Left ventricle myocardium inferior (tissue), 1 donor: Measurements from ENCODE around the gene IPO4. TPM values are rescaled to one million over a fixed set of nuclear protein-coding genes. Genes with fewer than 3 reads are reported as not detected.

Source experiments
- DNase-seq: peaks from one replicate; pipeline ENCODE4 v3.0.0-alpha.2; 2020
- H3K27ac ChIP-seq: fragments of 200-600 bp; replicated peaks from 2 replicates; pipeline ENCODE4 v1.8.0; 2021
- H3K27me3 ChIP-seq: fragments of 200-600 bp; 2 replicates; pipeline ENCODE4 v1.8.0; 2021; ENCODE audit warnings: low read depth
- H3K36me3 ChIP-seq: fragments of 200-600 bp; 2 replicates; pipeline ENCODE4 v1.8.0; 2021
- H3K4me1 ChIP-seq: fragments of 200-600 bp; 2 replicates; pipeline ENCODE4 v1.8.0; 2021
- H3K4me3 ChIP-seq: fragments of 200-600 bp; 2 replicates; pipeline ENCODE4 v1.8.0; 2021; ENCODE audit warnings: mild to moderate bottlenecking, moderate library complexity
- H3K9me3 ChIP-seq: fragments of 200-600 bp; replicated peaks from 2 replicates; pipeline ENCODE4 v1.8.0; 2021
- intact Hi-C: fragments of 100-400 bp; cut with micrococcal nuclease; formaldehyde crosslinking; loops from one replicate; pipeline ENCODE4 v1.11.0; 2022
- total RNA-seq: library from RNA; stranded (reverse); fragmentation: NEBNext Ultra II Directional; extraction: Animal tissue kit (Norgen Biotek cat#: 25700); gene quantifications from one replicate; pipeline ENCODE4 v1.2.1, GENCODE V29; 2021
- TF ChIP-seq, protein P1 (sequence below): fragments of 200-600 bp; IDR thresholded peaks from 2 replicates; pipeline ENCODE4 v1.8.0; 2021; ENCODE audit warnings: antibody characterized with exemption, mild to moderate bottlenecking, borderline replicate concordance
- donor health status: DM: no; HTN: yes; CAD: no; lungs with severe emphysema.

Gene IPO4
- total RNA-seq, 1 donor from 2014 or later = 13.3 TPM

DNA sequence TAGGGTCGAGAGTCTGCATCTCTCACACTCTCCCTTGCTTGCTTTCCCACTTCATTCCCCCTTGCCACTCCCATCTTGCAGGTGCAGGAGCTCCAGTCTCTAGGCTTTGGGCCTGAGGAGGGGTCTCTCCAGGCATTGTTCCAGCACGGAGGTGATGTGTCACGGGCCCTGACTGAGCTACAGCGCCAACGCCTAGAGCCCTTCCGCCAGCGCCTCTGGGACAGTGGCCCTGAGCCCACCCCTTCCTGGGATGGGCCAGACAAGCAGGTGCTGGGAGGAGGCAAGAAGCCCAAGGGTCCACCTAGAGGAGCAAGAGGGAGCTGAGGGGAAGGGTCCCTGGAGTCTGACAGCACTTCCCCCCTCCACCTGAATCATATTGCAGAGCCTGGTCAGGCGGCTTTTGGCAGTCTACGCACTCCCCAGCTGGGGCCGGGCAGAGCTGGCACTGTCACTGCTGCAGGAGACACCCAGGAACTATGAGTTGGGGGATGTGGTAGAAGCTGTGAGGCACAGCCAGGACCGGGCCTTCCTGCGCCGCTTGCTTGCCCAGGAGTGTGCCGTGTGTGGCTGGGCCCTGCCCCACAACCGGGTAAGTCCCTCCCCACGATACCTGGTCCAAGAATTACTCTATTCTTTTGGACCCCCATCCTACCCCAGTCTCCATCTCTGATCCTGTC lies 37.1 kb downstream of the IPO4 start:
- no peak overlapping the region for H3K4me3 ChIP-seq
- peaks cover 33% of the 10 kb centered on the region for H3K4me1 ChIP-seq
- intact Hi-C loops = no loop called here
- no peaks in the 10 kb centered on the region for H3K9me3 ChIP-seq
- H3K27ac ChIP-seq = no peak overlapping the region
- TF ChIP-seq, protein P1, sequence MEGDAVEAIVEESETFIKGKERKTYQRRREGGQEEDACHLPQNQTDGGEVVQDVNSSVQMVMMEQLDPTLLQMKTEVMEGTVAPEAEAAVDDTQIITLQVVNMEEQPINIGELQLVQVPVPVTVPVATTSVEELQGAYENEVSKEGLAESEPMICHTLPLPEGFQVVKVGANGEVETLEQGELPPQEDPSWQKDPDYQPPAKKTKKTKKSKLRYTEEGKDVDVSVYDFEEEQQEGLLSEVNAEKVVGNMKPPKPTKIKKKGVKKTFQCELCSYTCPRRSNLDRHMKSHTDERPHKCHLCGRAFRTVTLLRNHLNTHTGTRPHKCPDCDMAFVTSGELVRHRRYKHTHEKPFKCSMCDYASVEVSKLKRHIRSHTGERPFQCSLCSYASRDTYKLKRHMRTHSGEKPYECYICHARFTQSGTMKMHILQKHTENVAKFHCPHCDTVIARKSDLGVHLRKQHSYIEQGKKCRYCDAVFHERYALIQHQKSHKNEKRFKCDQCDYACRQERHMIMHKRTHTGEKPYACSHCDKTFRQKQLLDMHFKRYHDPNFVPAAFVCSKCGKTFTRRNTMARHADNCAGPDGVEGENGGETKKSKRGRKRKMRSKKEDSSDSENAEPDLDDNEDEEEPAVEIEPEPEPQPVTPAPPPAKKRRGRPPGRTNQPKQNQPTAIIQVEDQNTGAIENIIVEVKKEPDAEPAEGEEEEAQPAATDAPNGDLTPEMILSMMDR = no peak
- no peak for DNase-seq
- no peaks in the 10 kb centered on the region for H3K27me3 ChIP-seq
- H3K36me3 ChIP-seq = peaks cover 81% of the 10 kb centered on the region

DNA sequence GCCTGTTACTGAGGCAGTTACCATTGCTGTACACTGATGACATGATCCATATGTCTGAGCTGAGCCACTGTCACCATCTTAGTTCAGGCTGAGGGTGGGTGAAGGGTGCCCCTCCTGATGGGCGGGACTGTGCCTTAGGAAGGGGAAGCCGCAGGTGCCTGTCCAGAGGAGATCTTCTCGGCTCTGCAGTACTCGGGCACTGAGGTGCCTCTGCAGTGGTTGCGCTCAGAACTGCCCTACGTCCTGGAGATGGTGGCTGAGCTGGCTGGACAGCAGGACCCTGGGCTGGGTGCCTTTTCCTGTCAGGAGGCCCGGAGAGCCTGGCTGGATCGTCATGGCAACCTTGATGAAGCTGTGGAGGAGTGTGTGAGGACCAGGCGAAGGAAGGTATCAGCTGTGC lies 37.6 kb downstream of the IPO4 start:
- Histone ChIP-seq H3K4me1 (peaks cover 37% of the 10 kb centered on the region), H3K9me3 (no peaks in the 10 kb centered on the region), H3K36me3 (peaks cover 76% of the 10 kb centered on the region), H3K27ac (no peak overlapping the region), H3K4me3 (no peak overlapping the region), H3K27me3 (no peaks in the 10 kb centered on the region)
- TF ChIP-seq, protein P1 = no peak
- no peak for DNase-seq
- intact Hi-C loops = no loop called here

DNA sequence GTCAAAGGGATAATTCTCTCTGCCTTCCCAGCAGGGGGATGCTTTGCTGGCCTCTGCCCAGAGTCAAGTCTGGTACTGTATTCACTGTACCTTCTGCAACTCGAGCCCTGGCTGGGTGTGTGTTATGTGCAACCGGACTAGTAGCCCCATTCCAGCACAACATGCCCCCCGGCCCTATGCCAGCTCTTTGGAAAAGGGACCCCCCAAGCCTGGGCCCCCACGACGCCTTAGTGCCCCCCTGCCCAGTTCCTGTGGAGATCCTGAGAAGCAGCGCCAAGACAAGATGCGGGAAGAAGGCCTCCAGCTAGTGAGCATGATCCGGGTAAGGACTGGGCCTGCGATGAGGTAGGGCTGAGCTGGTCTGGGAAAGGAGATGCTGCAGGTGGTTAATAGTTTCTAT lies 38.0 kb downstream of the IPO4 start:
- Histone ChIP-seq H3K27me3 (no peaks in the 10 kb centered on the region), H3K36me3 (peaks cover 71% of the 10 kb centered on the region), H3K27ac (no peak overlapping the region), H3K9me3 (no peaks in the 10 kb centered on the region), H3K4me1 (peaks cover 41% of the 10 kb centered on the region), H3K4me3 (no peak overlapping the region)
- intact Hi-C loops = no loop called here
- DNase-seq = no peak
- TF ChIP-seq, protein P1 = no peak

DNA sequence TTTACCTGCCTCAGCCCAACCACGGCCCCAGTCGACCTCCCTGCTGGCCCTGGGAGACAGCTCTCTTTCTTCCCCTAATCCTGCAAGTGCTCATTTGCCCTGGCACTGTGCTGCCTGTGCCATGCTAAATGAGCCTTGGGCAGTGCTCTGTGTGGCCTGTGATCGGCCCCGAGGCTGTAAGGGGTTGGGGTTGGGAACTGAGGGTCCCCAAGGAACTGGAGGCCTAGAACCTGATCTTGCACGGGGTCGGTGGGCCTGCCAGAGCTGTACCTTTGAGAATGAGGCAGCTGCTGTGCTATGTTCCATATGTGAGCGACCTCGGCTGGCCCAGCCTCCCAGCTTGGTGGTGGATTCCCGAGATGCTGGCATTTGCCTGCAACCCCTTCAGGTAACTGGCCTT lies 38.6 kb downstream of the IPO4 start:
- Histone ChIP-seq H3K9me3 (no peaks in the 10 kb centered on the region), H3K4me1 (peaks cover 46% of the 10 kb centered on the region), H3K27ac (no peak overlapping the region), H3K4me3 (no peak overlapping the region), H3K36me3 (peaks cover 66% of the 10 kb centered on the region), H3K27me3 (no peaks in the 10 kb centered on the region)
- no peak for DNase-seq
- TF ChIP-seq, protein P1 = no peak
- intact Hi-C loops = no loop called here

DNA sequence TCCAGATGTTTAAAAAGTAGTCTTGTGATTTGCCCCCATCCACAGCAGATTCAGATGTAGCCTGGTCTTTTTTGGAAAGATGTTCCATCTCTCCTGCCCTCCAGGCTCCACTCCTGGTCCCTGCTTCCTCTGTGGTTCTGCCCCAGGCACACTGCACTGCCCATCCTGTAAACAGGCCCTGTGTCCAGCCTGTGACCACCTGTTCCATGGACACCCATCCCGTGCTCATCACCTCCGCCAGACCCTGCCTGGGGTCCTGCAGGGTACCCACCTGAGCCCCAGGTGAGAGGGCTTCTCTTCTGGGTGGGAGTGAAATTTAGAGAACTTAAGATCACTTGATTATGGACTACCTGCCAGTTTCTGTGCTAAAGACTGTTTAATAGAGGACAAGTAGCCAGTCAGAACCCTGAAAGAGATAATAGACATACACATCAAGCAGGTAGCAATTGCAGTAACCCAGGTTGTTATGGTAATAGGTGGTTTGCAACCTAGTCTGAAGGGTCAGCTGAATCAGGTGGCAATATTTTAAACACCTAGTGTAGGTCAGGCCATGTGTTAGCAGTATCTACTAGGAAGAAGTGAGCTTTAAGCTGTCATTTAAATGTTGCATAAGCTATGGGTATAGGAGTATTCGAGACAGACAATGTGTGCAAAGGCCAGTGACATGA lies 39.2 kb downstream of the IPO4 start:
- Histone ChIP-seq H3K27ac (no peak overlapping the region), H3K27me3 (no peaks in the 10 kb centered on the region), H3K36me3 (peaks cover 60% of the 10 kb centered on the region), H3K4me1 (peaks cover 49% of the 10 kb centered on the region), H3K4me3 (no peak overlapping the region), H3K9me3 (no peaks in the 10 kb centered on the region)
- DNase-seq = no peak
- TF ChIP-seq, protein P1 = no peak
- intact Hi-C loops = no loop called here
